ENCODE data around the gene SLC25A26.

SLC25A26 gene

GRCh38 chr3:66376568-66376967 lies 155.8 kb downstream of the SLC25A26 start:
- DNase-seq (ENCODE audit: low read depth) = peak; percentile 72

- DNase-seq (ENCODE audit: low read depth) = no peak
Observed at GRCh38 chr3:66377800-66378199, 157.0 kb downstream of the SLC25A26 start.

- no peak for DNase-seq (ENCODE audit: low read depth)
Observed at GRCh38 chr3:66378256-66378655, 157.5 kb downstream of the SLC25A26 start.

GRCh38 chr3:66379565-66379964 lies 158.8 kb downstream of the SLC25A26 start:
- DNase-seq (ENCODE audit: low read depth) = no peak

GRCh38 chr3:66380200-66380932 lies 159.6 kb downstream of the SLC25A26 start:
- no peak for DNase-seq (ENCODE audit: low read depth)

GRCh38 chr3:66381626-66382025 lies 160.8 kb downstream of the SLC25A26 start:
- DNase-seq (ENCODE audit: low read depth) = no peak

- DNase-seq (ENCODE audit: low read depth) = no peak
Observed at GRCh38 chr3:66382142-66382541, 161.3 kb downstream of the SLC25A26 start.

GRCh38 chr3:66383023-66383422 lies 162.2 kb downstream of the SLC25A26 start:
- DNase-seq (ENCODE audit: low read depth) = no peak

GRCh38 chr3:66383998-66384745 lies 163.4 kb downstream of the SLC25A26 start:
- no peak for DNase-seq (ENCODE audit: low read depth)

GRCh38 chr3:66385066-66385465 lies 164.3 kb downstream of the SLC25A26 start:
- DNase-seq (ENCODE audit: low read depth) = no peak

- DNase-seq (ENCODE audit: low read depth) = no peak
Observed at GRCh38 chr3:66386011-66386924, 165.5 kb downstream of the SLC25A26 start.

- no peak for DNase-seq (ENCODE audit: low read depth)
Observed at GRCh38 chr3:66386925-66387650, 166.3 kb downstream of the SLC25A26 start.

GRCh38 chr3:66390013-66390412 lies 169.2 kb downstream of the SLC25A26 start:
- no peak for DNase-seq (ENCODE audit: low read depth)

GRCh38 chr3:66392512-66392911 lies 171.7 kb downstream of the SLC25A26 start:
- DNase-seq (ENCODE audit: low read depth) = no peak

GRCh38 chr3:66392966-66393332 lies 172.1 kb downstream of the SLC25A26 start:
- DNase-seq (ENCODE audit: low read depth) = no peak

GRCh38 chr3:66393333-66394005 lies 172.7 kb downstream of the SLC25A26 start:
- DNase-seq (ENCODE audit: low read depth) = no peak

GRCh38 chr3:66394019-66394752 lies 173.4 kb downstream of the SLC25A26 start:
- no peak for DNase-seq (ENCODE audit: low read depth)

GRCh38 chr3:66394753-66395249 lies 174.0 kb downstream of the SLC25A26 start:
- DNase-seq (ENCODE audit: low read depth) = peak; percentile 56

GRCh38 chr3:66395635-66396034 lies 174.8 kb downstream of the SLC25A26 start:
- no peak for DNase-seq (ENCODE audit: low read depth)

- no peak for DNase-seq (ENCODE audit: low read depth)
Observed at GRCh38 chr3:66396161-66396760, 175.5 kb downstream of the SLC25A26 start.
